Stimulated activated CD8-positive, alpha-beta memory T cell treated with anti-CD3 and anti-CD28 coated beads, Interleukin-7, amount 100 ng/mL, for 24 hours (primary cell): ENCODE data around the gene C16orf90.
"Not testable (repeated sequence)": the region's sequence is repeated elsewhere in the genome, so short reads cannot be mapped to it uniquely, and the experiment has no call there.

ENCODE experiments used
- DNase-seq: peaks from one replicate; pipeline ENCODE4 v3.0.0-alpha.2; 2020; ENCODE audit warnings: low read depth

Gene C16orf90

GRCh38 chr16:3484318-3485096, 10.8 kb downstream of the C16orf90 start:
- DNase-seq, result no peak

GRCh38 chr16:3482659-3483241, 12.5 kb downstream of the C16orf90 start:
- no peak for DNase-seq

GRCh38 chr16:3481696-3482658, 13.3 kb downstream of the C16orf90 start:
- no peak for DNase-seq

GRCh38 chr16:3480901-3481695, 14.2 kb downstream of the C16orf90 start:
- DNase-seq, result no peak

GRCh38 chr16:3479654-3480216, 15.6 kb downstream of the C16orf90 start:
- no peak for DNase-seq

- DNase-seq, result no peak
These were observed 16.9 kb downstream of the C16orf90 start for GRCh38 chr16:3478242-3478925.

- no peak for DNase-seq
These were observed 18.9 kb downstream of the C16orf90 start for GRCh38 chr16:3476409-3476808.

GRCh38 chr16:3475604-3476375, 19.5 kb downstream of the C16orf90 start:
- no peak for DNase-seq

GRCh38 chr16:3474870-3475269, 20.4 kb downstream of the C16orf90 start:
- DNase-seq, result not testable (repeated sequence)

- no peak for DNase-seq
These were observed 21.0 kb downstream of the C16orf90 start for GRCh38 chr16:3474136-3474779.

- DNase-seq, result not testable (repeated sequence)
These were observed 21.7 kb downstream of the C16orf90 start for GRCh38 chr16:3473596-3473943.

GRCh38 chr16:3472878-3473595, 22.3 kb downstream of the C16orf90 start:
- DNase-seq, result no peak

GRCh38 chr16:3471518-3472176, 23.6 kb downstream of the C16orf90 start:
- DNase-seq, result no peak

GRCh38 chr16:3470723-3471122, 24.6 kb downstream of the C16orf90 start:
- no peak for DNase-seq

GRCh38 chr16:3469736-3470135, 25.6 kb downstream of the C16orf90 start:
- no peak for DNase-seq

- no peak for DNase-seq
These were observed 26.8 kb downstream of the C16orf90 start for GRCh38 chr16:3468501-3468900.

- no peak for DNase-seq
These were observed 27.4 kb downstream of the C16orf90 start for GRCh38 chr16:3467921-3468320.

GRCh38 chr16:3467182-3467581, 28.1 kb downstream of the C16orf90 start:
- no peak for DNase-seq
